Endothelial cell of umbilical vein (primary cell): Measurements from ENCODE around the gene VCAN. TPM values are rescaled to one million over a fixed set of nuclear protein-coding genes. Genes with fewer than 3 reads are reported as not detected.

Experiments
- BruUV-seq: library from RNA; stranded (reverse); fragments of 400-500 nt; replicated peaks from 2 replicates; lab custom pipeline; 2021; lab: Mats Ljungman, UMichigan
- CTCF ChIA-PET: fragments of 300-600, 350-600 bp; sonication (Branson Sonifier 250); formaldehyde crosslinking; loops from one replicate; lab custom pipeline; 2021; ENCODE audit warnings: antibody characterized with exemption, inconsistent platforms; lab: Charles Lee
- POLR2A ChIA-PET: fragments of 300-600, 350-600 bp; sonication (Branson Sonifier 250); formaldehyde crosslinking; loops from one replicate; lab custom pipeline; 2021; ENCODE audit warnings: antibody characterized with exemption, inconsistent platforms; lab: Charles Lee
- DNase-seq: peaks from one replicate; pipeline ENCODE4 v3.0.0-alpha.2; 2011; ENCODE audit warnings: low read depth, low spot score
- FAIRE-seq: peaks from 2 replicates; lab custom pipeline; 2011; peaks lifted over from hg19 to GRCh38; lab: Jason Lieb, UNC
- H2AFZ ChIP-seq: 2 replicates; pipeline ENCODE4 v1.6.0; 2012; ENCODE audit warnings: low read depth, low read length, control low read depth, inconsistent platforms
- H3K27ac ChIP-seq: 2 replicates; pipeline ENCODE4 v1.5.1; 2011; ENCODE audit warnings: low read depth, mild to moderate bottlenecking, control low read depth, low read length, moderate library complexity; ENCODE audit not compliant: insufficient read depth
- H3K27me3 ChIP-seq, 2 experiments: 2 replicates each; pipeline versions ENCODE4 v1.6.0 to v1.6.1; 2011; ENCODE audit warnings: low read length in 2 of 2, mixed read lengths in 1 of 2; ENCODE audit not compliant: control insufficient read depth in 2 of 2, insufficient read depth in 2 of 2
- H3K36me3 ChIP-seq, 2 experiments: 2 replicates in 1 of 2; 3 replicates in 1 of 2; pipeline ENCODE4 v1.5.1; 2011; ENCODE audit warnings: low read length in 2 of 2, mild to moderate bottlenecking in 1 of 2, moderate library complexity in 1 of 2; ENCODE audit not compliant: control insufficient read depth in 2 of 2, insufficient read depth in 2 of 2; ENCODE audit errors: extremely low read depth in 1 of 2
- H3K4me1 ChIP-seq: 3 replicates; pipeline ENCODE4 v1.5.1; 2011; ENCODE audit warnings: mild to moderate bottlenecking, low read length; ENCODE audit not compliant: control insufficient read depth, insufficient read depth; ENCODE audit errors: extremely low read depth
- H3K4me2 ChIP-seq: 2 replicates; pipeline ENCODE4 v1.6.1; 2011; ENCODE audit warnings: low read length, control low read depth, mixed read lengths; ENCODE audit not compliant: insufficient read depth
- H3K4me3 ChIP-seq, 3 experiments: fragments of 200-600 bp in 1 of 3; sonication (generic), shearing (Covaris generic) in 1 of 3; replicated peaks in 1 of 3; 2 replicates each; pipeline ENCODE4 v1.5.1; 2011 to 2016; ENCODE audit warnings: control low read depth in 3 of 3, low read length in 3 of 3, mild to moderate bottlenecking in 2 of 3, inconsistent platforms in 1 of 3, low read depth in 1 of 3, moderate library complexity in 1 of 3; ENCODE audit not compliant: insufficient read depth in 1 of 3
- H3K79me2 ChIP-seq: 2 replicates; pipeline ENCODE4 v1.6.0; 2012; ENCODE audit warnings: low read length, inconsistent platforms; ENCODE audit not compliant: control insufficient read depth, insufficient read depth
- H3K9ac ChIP-seq: replicated peaks from 2 replicates; pipeline ENCODE3; 2011; ENCODE audit warnings: low read length, control low read depth; ENCODE audit not compliant: insufficient read depth; ENCODE audit errors: extremely low read depth
- H3K9me1 ChIP-seq: replicated peaks from 3 replicates; pipeline ENCODE4 v1.6.0; 2011; ENCODE audit warnings: mild to moderate bottlenecking, low read length; ENCODE audit not compliant: control insufficient read depth, insufficient read depth; ENCODE audit errors: extremely low read depth
- H3K9me3 ChIP-seq: replicated peaks from 2 replicates; pipeline ENCODE4 v1.5.1; 2012; ENCODE audit warnings: low read length, inconsistent platforms; ENCODE audit not compliant: control insufficient read depth, insufficient read depth
- H4K20me1 ChIP-seq: replicated peaks from 2 replicates; pipeline ENCODE3; 2011; ENCODE audit warnings: mild to moderate bottlenecking, low read length; ENCODE audit not compliant: control insufficient read depth, insufficient read depth; ENCODE audit errors: extremely low read depth
- CTCF ChIP-seq, 2 donors: IDR thresholded peaks; 1 replicate in 1 of 2; 2 replicates in 1 of 2; pipeline ENCODE4 v1.5.1; 2011; ENCODE audit warnings: low read length in 2 of 2, mild to moderate bottlenecking in 2 of 2, moderate library complexity in 2 of 2, control low read depth in 1 of 2, inconsistent platforms in 1 of 2, low read depth in 1 of 2; ENCODE audit not compliant: insufficient read depth in 1 of 2; ENCODE audit errors: extremely low read depth in 1 of 2
- FOS ChIP-seq: IDR thresholded peaks from 2 replicates; pipeline ENCODE4 v1.6.1; 2011; ENCODE audit warnings: mild to moderate bottlenecking, low read length, moderate library complexity, borderline replicate concordance; ENCODE audit not compliant: insufficient read depth
- GATA2 ChIP-seq: IDR thresholded peaks from 2 replicates; pipeline ENCODE4 v1.7.0; 2011; ENCODE audit warnings: low read depth, mild to moderate bottlenecking, moderate library complexity, mixed read lengths, low read length; ENCODE audit not compliant: insufficient read length, insufficient read depth
- JUN ChIP-seq: IDR thresholded peaks from 2 replicates; pipeline ENCODE4 v1.6.1; 2011; ENCODE audit warnings: borderline replicate concordance, low read depth; ENCODE audit not compliant: insufficient read length, insufficient read depth
- MYC ChIP-seq: IDR thresholded peaks from one replicate; pipeline ENCODE4 v1.6.1; 2011; ENCODE audit warnings: mild to moderate bottlenecking, low read depth, low read length
- POLR2A ChIP-seq: IDR thresholded peaks from 2 replicates; pipeline ENCODE4 v1.6.1; 2012; ENCODE audit warnings: low read depth, mild to moderate bottlenecking, control low read depth, low read length
- POLR2AphosphoS5 ChIP-seq: IDR thresholded peaks from 2 replicates; pipeline ENCODE4 v1.6.1; 2012; ENCODE audit warnings: low read depth, mild to moderate bottlenecking, control low read depth, low read length, moderate library complexity; ENCODE audit not compliant: insufficient read depth
- dilution Hi-C: fragments of 300-500 bp; cut with MboI; formaldehyde crosslinking; loops from one replicate; pipeline ENCODE4 v1.15.0; 2019; ENCODE audit warnings: low sequenced_read_pairs; ENCODE audit not compliant: extremely low pct_ligation_motif_present
- intact Hi-C: fragments of 100-400 bp; cut with micrococcal nuclease; formaldehyde crosslinking; loops from one replicate; pipeline ENCODE4 v1.10.0; 2022
- polyA plus RNA-seq, 4 experiments: library from polyadenylated mRNA; depleted of rRNA in 3 of 4; stranded (reverse) in 3 of 4; unstranded in 1 of 4; fragments of >200 nt; gene quantifications; 2 replicates each; pipeline versions ENCODE4 v1.2.1 to v1.2.3, GENCODE V29; 2011 to 2012; ENCODE audit warnings: missing spikeins in 1 of 4
- total RNA-seq: library from RNA; stranded (reverse); gene quantifications from 2 replicates; pipeline ENCODE4 v1.2.3, GENCODE V29; 2021

Gene VCAN
- total and polyA plus RNA-seq, 2 donors (not counting 3 experiments of a cell fraction or from before 2014, with no cell fraction given): 0.35 to 1.2 TPM

DNA sequence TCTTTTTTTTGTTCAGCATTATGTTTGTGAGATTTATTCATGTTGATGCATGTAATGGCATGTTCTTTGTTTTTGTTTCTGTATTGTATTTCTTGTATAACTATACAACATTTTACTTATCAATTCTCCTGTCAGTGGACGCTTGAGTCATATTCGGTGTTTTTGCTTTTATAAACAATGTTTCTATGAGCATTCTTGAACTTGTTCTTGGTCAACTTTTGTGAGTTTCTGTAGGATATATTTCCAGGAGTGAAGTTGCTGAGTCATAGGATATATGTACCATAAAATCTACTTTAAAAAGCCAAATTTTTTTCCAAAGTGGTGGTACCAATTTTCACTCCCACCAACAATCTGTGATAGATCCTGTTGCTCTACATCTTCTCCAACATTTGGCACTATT, 104.8 kb downstream of the VCAN start:
- TF ChIP-seq FOS (peak; percentile 49), GATA2 (no peak)
- Histone ChIP-seq H3K79me2 (no peaks in the 10 kb centered on the region), H3K36me3 (no peaks in the 10 kb centered on the region), H3K9me3 (no peaks in the 10 kb centered on the region), H3K9ac (no peak overlapping the region), H3K9me1 (no peaks in the 10 kb centered on the region), H4K20me1 (no peaks in the 10 kb centered on the region), H3K4me2 (peak overlapping the region; percentile 33), H3K4me3 (no peak overlapping the region), H3K27me3 (no peaks in the 10 kb centered on the region), H3K27ac (peak overlapping the region; percentile 49), H3K4me1 (peaks cover 17% of the 10 kb centered on the region), H2AFZ (no peak overlapping the region)
- dilution Hi-C loops (no loop called here), intact Hi-C loops (loop anchor here (2.0 kb wide), 3 partner anchors 22 to 500 kb away; partner anchors contain the start of genes TMEM167A and XRCC4)
- FAIRE-seq: no peak
- DNase-seq: peak; percentile 39
- POLR2A ChIA-PET: no interaction called here
- CTCF ChIA-PET: no interaction called here
- no TSS peak for BruUV-seq

DNA sequence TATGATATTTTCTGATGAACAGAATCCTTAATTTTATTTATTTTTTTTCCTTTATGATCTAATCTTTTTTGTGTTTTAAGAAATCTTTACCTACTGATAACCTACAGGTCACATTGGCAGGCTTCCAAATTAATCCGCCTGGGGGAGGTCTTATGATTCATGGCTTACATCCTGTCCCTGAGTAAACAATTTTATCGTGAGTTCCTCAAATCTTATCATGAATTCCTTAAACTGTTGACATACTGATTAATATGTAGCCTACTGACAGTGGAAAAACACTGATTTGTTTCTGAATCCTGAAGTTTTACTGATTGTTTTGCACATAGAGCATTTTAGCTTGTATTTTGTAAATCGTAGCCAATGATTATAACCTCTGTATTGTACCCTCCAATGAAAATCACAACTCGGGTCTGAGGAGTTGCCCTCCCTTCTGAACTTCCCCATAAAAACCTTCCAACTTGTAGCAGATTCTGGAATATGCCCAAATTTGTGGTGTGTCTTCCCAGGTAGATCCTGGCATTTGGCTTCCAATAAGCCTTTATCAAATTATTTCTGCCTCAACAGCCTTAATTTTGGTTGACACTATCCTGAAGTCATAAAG, 105.6 kb downstream of the VCAN start:
- no peaks in the 10 kb centered on the region for H4K20me1 ChIP-seq
- no peaks in the 10 kb centered on the region for H3K9me1 ChIP-seq
- peaks cover 17% of the 10 kb centered on the region for H3K4me1 ChIP-seq
- peak; percentile 95 for DNase-seq
- H3K9ac ChIP-seq: no peak overlapping the region
- ChIA-PET POLR2A (no interaction called here), CTCF (interaction anchor here (1.0 kb wide), 1 partner anchor 22 kb away, joined by 3 read pairs; no protein-coding TSS in a partner anchor)
- H3K36me3 ChIP-seq: no peaks in the 10 kb centered on the region
- H3K4me2 ChIP-seq: peak overlapping the region; percentile 65
- H3K79me2 ChIP-seq: no peaks in the 10 kb centered on the region
- FAIRE-seq: peak; percentile 77
- H2AFZ ChIP-seq: no peak overlapping the region
- TF ChIP-seq JUN (peak; percentile 60), POLR2AphosphoS5 (peak; percentile 88), GATA2 (peak; percentile 96), FOS (peak; percentile 85), MYC (no peak), CTCF (IDR thresholded peaks at IDR 0.05; ENCODE audit: extremely low read depth in 1 of 2, insufficient read depth in 1 of 2, low read depth in 1 of 2, low read length in 2 of 2) (no peak), POLR2A (peak; percentile 70)
- no peaks in the 10 kb centered on the region for H3K27me3 ChIP-seq
- no peaks in the 10 kb centered on the region for H3K9me3 ChIP-seq
- H3K27ac ChIP-seq: peak overlapping the region; percentile 66
- no TSS peak for BruUV-seq
- dilution Hi-C loops (no loop called here), intact Hi-C loops (loop anchor here (2.0 kb wide), 3 partner anchors 22 to 500 kb away; partner anchors contain the start of genes TMEM167A and XRCC4)
- no peak overlapping the region for H3K4me3 ChIP-seq
